ENCODE measurements around the gene SOX30. TPM values are rescaled to one million over a fixed set of nuclear protein-coding genes. Genes with fewer than 3 reads are reported as not detected.
"Not testable (repeated sequence)": the region's sequence is repeated elsewhere in the genome, so short reads cannot be mapped to it uniquely, and the experiment has no call there.

Gene SOX30
- total RNA-seq, result not detected

DNA sequence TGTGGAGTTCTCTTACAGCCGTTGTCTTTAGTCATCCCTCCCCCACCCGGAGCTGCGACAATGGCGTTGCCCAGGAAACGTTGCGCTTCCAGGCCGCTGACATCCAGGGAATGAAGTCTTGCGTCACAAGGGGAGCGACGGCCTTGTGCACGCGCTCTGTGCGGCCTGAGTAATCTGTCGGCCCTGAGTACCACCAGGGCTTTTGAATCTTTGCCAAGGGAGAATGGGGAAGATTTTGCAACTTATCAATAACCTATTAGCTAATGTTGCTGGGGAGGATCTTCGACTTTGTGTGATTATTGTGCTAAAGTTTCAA is at the start of gene SOX30:
Gene SOX30 (minus strand): TSS at position 62 of the 316 bp plus-strand sequence. CDS start 360 bp downstream, outside the sequence.
- DNase-seq, result no peak
- peak within 1 kb of the TSS; percentile 67 for H3K4me3 Mint-ChIP-seq
- peaks cover 24% of the 10 kb centered on the region for H3K9me3 Mint-ChIP-seq
- H3K36me3 Mint-ChIP-seq, result peaks cover 20% of the 10 kb centered on the region
- H3K27ac Mint-ChIP-seq, result peak within 1 kb of the TSS; percentile 71
- H3K4me1 Mint-ChIP-seq, result peaks cover 4% of the 10 kb centered on the region
- H3K27me3 Mint-ChIP-seq, result no peaks in the 10 kb centered on the region

DNA sequence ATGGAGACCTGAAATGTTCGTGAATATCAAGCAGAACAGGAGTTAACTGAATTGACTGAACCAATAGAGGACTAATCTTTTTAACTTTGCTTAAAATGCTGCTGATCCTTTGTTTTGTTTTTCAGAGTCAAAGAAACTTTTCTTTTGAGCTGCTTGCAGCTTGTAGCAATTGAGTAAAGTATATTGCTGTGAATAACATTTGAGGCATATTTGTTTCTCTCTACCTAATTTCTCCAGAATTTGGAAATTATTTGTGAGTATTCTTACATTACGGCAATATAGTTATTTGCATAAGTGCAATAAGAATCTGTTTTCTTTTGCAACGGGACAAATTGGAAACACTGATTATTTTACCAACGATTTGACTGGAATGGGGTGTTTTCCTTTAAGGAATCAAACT is 46.4 kb upstream of the SOX30 start:
- H3K27me3 Mint-ChIP-seq, H3K27ac Mint-ChIP-seq, H3K36me3 Mint-ChIP-seq, H3K9me3 Mint-ChIP-seq, H3K4me3 Mint-ChIP-seq, DNase-seq, H3K4me1 Mint-ChIP-seq: not testable (repeated sequence)

DNA sequence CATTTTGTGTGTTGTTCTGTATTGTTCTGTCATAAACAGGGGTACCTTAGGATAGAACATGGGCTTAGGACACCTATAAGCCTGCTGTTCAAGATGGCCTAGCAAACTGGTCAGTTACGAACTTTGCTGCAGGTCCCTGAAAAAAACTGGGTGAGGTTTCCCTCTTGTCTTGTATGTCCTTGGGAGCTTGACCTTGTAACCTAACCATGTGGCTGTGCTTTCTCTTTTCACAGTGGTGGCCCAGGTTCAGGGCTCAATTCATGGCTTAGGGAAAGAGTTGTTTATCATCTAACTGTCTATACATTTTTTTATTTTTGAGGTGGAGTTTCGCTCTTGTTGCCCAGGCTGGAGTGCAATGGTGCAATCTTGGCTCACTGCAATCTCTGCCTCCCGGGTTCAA is 43.9 kb upstream of the SOX30 start:
- H3K4me3 Mint-ChIP-seq, H3K27ac Mint-ChIP-seq, DNase-seq, H3K4me1 Mint-ChIP-seq, H3K36me3 Mint-ChIP-seq: not testable (repeated sequence)
- peaks cover 15% of the 10 kb centered on the region for H3K27me3 Mint-ChIP-seq
- H3K9me3 Mint-ChIP-seq, result peaks cover 13% of the 10 kb centered on the region

DNA sequence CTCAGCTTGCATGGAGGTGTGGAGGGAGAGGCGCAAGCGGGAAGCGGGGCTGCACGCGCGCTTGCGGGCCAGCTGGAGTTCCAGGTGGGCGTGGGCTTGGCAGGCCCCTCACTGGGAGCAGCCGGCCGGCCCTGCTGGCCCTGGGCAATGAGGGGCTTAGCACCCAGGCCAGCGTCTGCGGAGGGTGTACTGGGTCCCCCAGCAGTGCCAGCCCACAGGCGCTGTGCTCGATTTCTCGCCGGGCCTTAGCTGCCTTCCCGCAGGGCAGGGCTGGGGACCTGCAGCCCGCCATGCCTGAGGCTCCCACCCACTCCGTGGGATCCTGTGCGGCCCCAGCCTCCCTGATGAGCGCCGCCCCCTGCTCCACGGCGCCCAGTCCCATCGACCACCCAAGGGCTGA is 41.6 kb upstream of the SOX30 start:
- not testable (repeated sequence) for H3K36me3 Mint-ChIP-seq, DNase-seq, H3K27ac Mint-ChIP-seq, H3K4me3 Mint-ChIP-seq, H3K4me1 Mint-ChIP-seq
- Mint-ChIP-seq H3K9me3 (peaks cover 14% of the 10 kb centered on the region), H3K27me3 (peaks cover 18% of the 10 kb centered on the region)

DNA sequence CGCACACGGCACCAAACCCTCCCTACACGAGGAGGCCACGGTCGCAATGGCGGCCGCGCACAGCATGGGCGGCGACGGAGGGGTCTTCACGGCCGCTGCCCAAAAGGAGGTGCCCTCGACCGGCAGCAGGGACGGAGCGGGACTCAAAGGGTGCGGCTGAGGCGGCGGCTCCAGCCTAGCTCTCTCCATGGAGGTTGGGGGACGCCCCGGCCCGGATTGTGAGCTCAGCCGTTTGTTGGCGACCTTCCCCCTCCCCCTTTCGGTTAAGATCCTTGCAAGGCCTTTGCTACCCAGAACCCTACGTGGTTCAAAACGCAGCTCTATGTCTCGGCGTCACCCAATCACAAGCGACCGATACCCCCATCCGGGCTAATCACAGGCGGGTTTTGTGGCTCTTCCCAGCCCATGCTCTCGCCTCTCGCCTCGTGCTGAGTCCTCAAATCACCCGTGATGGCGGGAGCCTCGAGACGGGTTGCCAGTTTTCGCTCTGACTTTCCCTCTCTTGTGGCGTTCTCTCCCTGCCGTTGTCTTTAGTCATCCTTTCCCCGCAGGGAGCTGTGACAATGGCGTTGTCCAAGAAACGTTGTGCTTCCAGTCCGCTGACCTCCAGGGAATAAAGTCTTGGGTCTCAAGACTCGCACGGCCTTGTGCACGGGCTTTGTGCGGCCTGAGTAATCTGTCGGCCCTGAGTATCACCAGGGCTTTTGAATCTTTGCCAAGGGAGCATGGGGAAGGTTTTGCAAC is 38.6 kb upstream of the SOX30 start:
- peaks cover 18% of the 10 kb centered on the region for H3K27me3 Mint-ChIP-seq
- no peak overlapping the region for H3K27ac Mint-ChIP-seq
- no peak overlapping the region for H3K4me3 Mint-ChIP-seq
- peaks cover 6% of the 10 kb centered on the region for H3K9me3 Mint-ChIP-seq
- H3K36me3 Mint-ChIP-seq, result no peaks in the 10 kb centered on the region
- DNase-seq, result no peak
- H3K4me1 Mint-ChIP-seq, result no peaks in the 10 kb centered on the region

DNA sequence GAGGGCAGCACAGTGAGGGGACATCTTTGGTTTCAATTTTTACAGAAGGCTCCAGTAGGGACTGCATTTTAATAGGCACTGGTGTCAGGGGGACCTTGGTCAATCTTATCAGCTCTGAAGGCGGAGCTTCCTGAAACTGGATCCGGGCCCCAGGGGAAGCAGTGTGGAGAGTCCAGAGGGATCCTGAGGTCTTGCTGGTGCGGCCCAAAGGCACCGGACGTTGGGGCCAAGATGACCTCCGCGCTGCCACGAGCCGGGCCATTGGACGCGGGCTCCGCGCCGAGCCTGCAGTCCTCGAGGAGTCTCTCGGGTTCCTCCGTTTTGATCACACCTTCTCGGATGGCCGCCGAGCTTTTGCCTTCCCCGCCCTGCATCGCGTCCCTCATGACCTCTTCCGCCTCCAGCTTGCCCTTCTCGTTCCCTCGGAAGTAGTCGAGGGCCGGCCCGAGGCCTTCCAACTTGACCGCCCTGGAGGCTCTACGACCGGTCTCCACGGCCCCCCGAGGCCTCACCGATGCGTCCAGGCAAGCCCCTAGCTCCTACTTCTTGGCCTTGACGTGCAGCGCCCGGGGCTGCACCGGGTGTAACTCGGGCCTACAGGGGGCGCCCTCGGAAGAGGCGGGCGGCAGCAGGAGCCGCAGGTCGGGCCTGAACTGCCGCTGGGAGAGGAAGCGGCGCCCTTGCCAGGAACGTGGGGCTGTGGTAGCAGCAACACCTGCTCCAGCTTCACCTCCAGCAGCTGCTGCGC is 37.9 kb upstream of the SOX30 start:
- no peaks in the 10 kb centered on the region for H3K4me1 Mint-ChIP-seq
- no peak overlapping the region for H3K4me3 Mint-ChIP-seq
- DNase-seq, result peak; percentile 38
- peaks cover 6% of the 10 kb centered on the region for H3K9me3 Mint-ChIP-seq
- no peak overlapping the region for H3K27ac Mint-ChIP-seq
- no peaks in the 10 kb centered on the region for H3K36me3 Mint-ChIP-seq
- H3K27me3 Mint-ChIP-seq, result peaks cover 15% of the 10 kb centered on the region

DNA sequence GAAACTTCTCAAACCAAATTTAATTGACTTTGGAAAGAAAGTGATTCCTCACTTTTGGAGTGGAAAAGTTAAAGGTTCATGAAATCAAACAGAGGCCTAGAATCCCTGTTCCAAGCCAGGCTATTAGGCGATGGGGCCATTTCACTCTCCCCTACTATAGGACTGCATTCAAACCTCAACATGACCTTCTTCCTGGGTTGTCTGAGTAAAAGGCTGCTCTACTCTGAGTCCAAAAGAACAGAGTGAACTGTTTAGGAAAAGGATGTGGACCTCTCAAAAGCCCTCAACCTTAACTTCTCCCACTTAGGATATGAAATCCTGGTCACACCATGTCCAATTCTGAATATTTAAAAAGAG is 34.9 kb upstream of the SOX30 start:
- H3K27ac Mint-ChIP-seq, result no peak overlapping the region
- H3K4me3 Mint-ChIP-seq, result no peak overlapping the region
- H3K36me3 Mint-ChIP-seq, result no peaks in the 10 kb centered on the region
- H3K27me3 Mint-ChIP-seq, result peaks cover 9% of the 10 kb centered on the region
- H3K4me1 Mint-ChIP-seq, result no peaks in the 10 kb centered on the region
- DNase-seq, result no peak
- H3K9me3 Mint-ChIP-seq, result peaks cover 6% of the 10 kb centered on the region

DNA sequence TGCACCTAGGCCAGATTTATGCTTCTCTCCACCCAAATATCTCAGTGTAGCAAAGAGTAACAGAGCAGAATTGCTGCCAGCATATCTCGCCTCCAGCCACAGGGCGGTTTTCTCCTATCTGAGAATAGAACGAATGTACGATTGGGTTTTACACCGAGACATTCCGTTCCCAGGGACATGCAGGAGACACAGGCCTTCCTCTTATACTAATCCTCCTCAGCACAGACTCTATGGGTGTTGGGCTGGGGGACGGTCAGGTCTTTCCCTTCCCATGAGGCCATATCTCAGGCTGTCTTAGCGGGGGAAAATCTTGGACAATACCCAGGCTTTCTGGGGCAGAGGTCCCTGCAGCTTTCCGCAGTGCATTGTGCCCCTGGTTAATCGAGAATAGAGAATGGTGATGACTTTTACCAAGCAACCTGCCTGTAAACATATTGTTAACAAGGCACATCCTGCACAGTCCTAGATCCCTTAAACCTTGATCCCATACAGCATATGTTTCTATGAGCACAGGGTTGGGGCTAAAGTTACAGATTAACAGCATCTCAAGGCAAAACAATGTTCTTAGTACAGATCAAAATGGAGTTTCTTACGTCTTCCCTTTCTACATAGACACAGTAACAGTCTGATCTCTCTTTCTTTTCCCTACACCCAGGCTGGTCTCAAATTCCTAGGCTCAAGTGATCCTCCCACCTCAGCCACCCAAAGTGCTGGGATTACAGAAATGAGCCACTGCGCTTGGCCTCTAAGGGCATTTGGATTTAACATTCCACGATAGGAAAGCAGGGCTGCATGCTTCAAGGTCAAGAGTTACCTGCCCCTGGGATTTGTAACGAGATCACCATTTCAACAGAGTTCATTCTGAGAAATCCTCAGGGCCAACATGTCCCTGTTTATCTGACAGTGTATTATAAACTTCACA is 34.3 kb upstream of the SOX30 start:
- H3K4me3 Mint-ChIP-seq, DNase-seq, H3K9me3 Mint-ChIP-seq, H3K27ac Mint-ChIP-seq, H3K4me1 Mint-ChIP-seq, H3K36me3 Mint-ChIP-seq, H3K27me3 Mint-ChIP-seq: not testable (repeated sequence)

DNA sequence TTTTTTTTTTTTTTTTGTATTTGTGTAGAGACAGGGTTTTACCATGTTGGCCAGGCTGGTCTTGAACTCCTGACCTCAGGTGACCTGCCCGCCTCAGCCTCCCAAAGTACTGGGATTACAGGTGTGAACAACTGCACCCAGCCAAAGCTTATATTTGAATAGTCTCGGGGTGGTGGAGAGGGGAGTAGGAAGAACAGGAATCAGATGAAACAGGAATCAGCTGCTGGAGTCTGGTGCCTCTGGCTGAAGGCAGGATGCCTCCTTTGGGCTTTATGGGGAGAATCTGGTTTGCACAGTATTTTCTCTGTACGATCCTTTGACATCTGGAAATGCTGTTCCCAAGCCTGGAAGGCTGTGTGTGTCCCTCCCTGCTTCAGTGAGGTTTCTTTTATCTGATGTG is 30.0 kb upstream of the SOX30 start:
- H3K4me1 Mint-ChIP-seq, result no peaks in the 10 kb centered on the region
- DNase-seq, result no peak
- H3K4me3 Mint-ChIP-seq, result no peak overlapping the region
- no peaks in the 10 kb centered on the region for H3K9me3 Mint-ChIP-seq
- H3K27me3 Mint-ChIP-seq, result no peaks in the 10 kb centered on the region
- H3K36me3 Mint-ChIP-seq, result no peaks in the 10 kb centered on the region
- no peak overlapping the region for H3K27ac Mint-ChIP-seq

DNA sequence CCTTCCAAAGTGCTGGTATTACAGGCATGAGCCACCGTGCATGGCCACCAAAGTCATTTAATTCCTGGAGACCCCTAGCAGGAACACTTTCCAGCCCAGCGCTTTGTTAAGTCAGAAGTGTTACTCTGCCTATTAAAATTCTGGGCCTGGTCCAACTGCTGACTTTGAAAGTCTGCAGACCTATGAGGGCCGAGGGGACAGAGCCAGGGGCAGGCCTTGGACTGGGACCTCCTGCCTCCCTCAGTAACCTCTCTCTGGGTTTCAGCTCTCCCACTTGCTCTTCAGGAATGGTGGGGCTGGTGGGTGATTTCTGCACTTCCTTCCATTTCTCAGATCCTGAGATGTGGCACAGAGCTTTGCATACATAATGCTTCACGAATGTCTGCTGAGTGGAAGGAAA is 28.8 kb upstream of the SOX30 start:
- no peak overlapping the region for H3K27ac Mint-ChIP-seq
- no peaks in the 10 kb centered on the region for H3K36me3 Mint-ChIP-seq
- H3K9me3 Mint-ChIP-seq, result no peaks in the 10 kb centered on the region
- no peaks in the 10 kb centered on the region for H3K4me1 Mint-ChIP-seq
- H3K4me3 Mint-ChIP-seq, result no peak overlapping the region
- no peaks in the 10 kb centered on the region for H3K27me3 Mint-ChIP-seq
- no peak for DNase-seq

DNA sequence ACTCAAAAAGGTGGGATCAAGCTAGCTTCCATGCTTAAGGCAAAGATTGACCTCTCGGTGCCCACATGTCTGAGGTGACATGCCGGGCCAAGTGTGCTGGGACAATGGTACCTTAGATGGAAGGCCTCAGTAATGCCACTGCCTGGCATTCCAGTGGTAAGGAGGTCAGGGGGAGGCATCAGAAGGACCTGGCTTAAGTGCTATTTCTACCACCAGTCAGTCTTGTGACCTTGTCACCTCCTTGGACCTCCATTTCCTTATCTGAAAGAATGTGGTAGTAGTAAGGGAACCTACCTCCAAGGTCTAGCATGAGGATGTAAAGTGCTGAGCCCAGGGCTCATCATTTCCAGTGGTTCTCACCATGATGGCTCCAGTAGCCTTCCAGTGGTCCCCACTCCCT is 28.0 kb upstream of the SOX30 start:
- H3K27ac Mint-ChIP-seq, result no peak overlapping the region
- H3K4me3 Mint-ChIP-seq, result no peak overlapping the region
- H3K9me3 Mint-ChIP-seq, result no peaks in the 10 kb centered on the region
- DNase-seq, result no peak
- H3K27me3 Mint-ChIP-seq, result no peaks in the 10 kb centered on the region
- H3K36me3 Mint-ChIP-seq, result no peaks in the 10 kb centered on the region
- H3K4me1 Mint-ChIP-seq, result no peaks in the 10 kb centered on the region

DNA sequence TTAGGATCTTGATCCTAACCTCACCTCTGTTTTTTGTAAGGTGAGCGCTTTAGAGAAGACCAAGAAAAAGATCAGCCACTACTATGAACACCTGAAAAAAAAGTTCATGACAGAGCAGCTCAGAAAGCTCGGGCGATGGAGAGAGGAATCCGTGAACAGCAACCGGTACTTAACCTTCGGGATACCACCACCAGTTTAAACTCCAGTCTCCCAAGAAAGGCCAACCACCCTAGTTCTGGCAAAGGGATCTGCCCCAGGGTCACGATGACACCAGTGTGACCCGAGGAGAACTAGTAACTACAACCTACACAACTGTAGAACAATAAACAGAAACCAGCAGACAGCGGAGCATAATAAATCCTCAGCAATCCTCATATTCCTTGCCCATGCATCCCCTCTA is 27.6 kb upstream of the SOX30 start:
- no peaks in the 10 kb centered on the region for H3K27me3 Mint-ChIP-seq
- no peak for DNase-seq
- H3K9me3 Mint-ChIP-seq, result no peaks in the 10 kb centered on the region
- no peaks in the 10 kb centered on the region for H3K36me3 Mint-ChIP-seq
- H3K4me3 Mint-ChIP-seq, result no peak overlapping the region
- H3K4me1 Mint-ChIP-seq, result no peaks in the 10 kb centered on the region
- H3K27ac Mint-ChIP-seq, result no peak overlapping the region

DNA sequence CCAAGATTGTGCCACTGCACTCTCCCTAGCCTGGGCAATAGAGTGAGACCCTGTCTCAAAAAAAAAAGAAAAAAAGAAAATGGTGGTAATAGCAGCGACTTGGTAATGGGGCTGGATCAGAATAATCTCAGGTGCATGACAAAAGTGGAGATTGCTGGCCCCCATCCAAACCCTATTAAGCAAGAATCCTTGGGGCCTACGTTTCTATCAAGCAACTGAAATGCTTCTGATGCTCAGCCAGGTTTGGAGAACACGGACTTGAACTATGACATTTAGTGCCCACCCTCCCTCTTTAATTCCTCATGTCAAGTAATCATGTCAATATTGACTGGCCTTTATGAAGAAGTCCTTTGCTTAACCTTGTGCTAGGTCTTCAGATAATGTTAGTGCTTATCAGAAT is 25.7 kb upstream of the SOX30 start:
- Mint-ChIP-seq H3K9me3 (no peaks in the 10 kb centered on the region), H3K4me1 (no peaks in the 10 kb centered on the region), H3K27ac (no peak overlapping the region), H3K27me3 (peaks cover 9% of the 10 kb centered on the region), H3K36me3 (no peaks in the 10 kb centered on the region), H3K4me3 (no peak overlapping the region)
- no peak for DNase-seq

DNA sequence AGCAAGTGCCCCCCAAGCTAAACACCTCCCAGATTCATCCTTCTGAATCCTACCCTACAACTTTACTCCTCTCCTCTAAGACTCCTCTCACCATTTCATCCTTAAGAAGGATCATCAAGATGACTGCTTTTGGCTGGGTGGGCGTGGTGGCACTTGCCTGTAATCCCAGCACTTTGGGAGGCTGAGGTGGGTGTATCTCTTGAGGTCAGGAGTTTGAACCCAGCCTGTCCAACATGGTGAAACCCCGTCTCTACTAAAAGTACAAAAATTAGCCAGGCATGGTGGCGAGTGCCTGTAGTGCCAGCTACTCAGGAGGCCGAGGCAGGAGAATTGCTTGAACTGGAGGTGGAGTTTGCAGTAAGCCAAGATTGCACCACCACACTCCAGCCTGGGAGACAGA is 22.1 kb upstream of the SOX30 start:
- not testable (repeated sequence) for H3K4me3 Mint-ChIP-seq, DNase-seq, H3K36me3 Mint-ChIP-seq, H3K9me3 Mint-ChIP-seq, H3K27ac Mint-ChIP-seq
- Mint-ChIP-seq H3K4me1 (peaks cover 18% of the 10 kb centered on the region), H3K27me3 (peaks cover 42% of the 10 kb centered on the region)

DNA sequence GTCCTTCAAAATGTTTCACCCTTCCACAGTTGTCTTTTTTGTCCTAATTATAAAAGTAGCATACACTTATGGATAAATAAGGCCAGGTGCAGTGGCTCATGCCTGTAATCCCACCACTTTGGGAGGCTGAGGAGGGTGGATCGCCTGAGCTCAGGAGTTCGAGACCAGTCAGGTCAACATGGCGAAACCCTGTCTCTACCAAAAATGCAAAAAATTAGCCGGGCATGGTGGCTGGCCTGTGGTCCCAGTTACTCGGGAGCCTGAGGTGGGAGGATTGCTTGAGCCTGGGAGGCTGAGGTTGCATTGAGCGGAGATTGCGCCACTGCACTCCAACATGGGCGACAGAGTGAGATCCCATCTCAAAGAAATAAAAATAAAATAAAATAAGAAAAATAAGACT is 20.7 kb upstream of the SOX30 start:
- Mint-ChIP-seq H3K27ac (no peak overlapping the region), H3K9me3 (no peaks in the 10 kb centered on the region), H3K4me3 (no peak overlapping the region), H3K36me3 (no peaks in the 10 kb centered on the region), H3K4me1 (peaks cover 18% of the 10 kb centered on the region), H3K27me3 (peaks cover 55% of the 10 kb centered on the region)
- no peak for DNase-seq

Measured in activated naive CD8-positive, alpha-beta T cell treated with anti-CD3 and anti-CD28 coated beads for 36 hours (primary cell).